ENCODE data around the gene DLG3. TPM values are rescaled to one million over a fixed set of nuclear protein-coding genes. Genes with fewer than 3 reads are reported as not detected.

Gene DLG3
- total RNA-seq, 1 experiment from 2014 or later, result 71.2 TPM

- Histone ChIP-seq H3K9ac (ENCODE audit: extremely low read depth, insufficient read length, low read length) (no peak overlapping the region), H3K56ac (ENCODE audit: insufficient read length, low read depth, low read length) (no peak overlapping the region), H2BK12ac (ENCODE audit: insufficient read length, low read depth, low read length) (no peak overlapping the region), H3K14ac (ENCODE audit: insufficient read depth, low read length) (no peak overlapping the region), H3K27me3 (ENCODE audit: insufficient read depth, low read length) (no peaks in the 10 kb centered on the region), H2AK5ac (ENCODE audit: insufficient read length, low read length) (no peak overlapping the region), H4K8ac (replicated peaks; ENCODE audit: insufficient read length, low read depth, low read length) (no peak overlapping the region), H4K5ac (ENCODE audit: insufficient read length, low read depth, low read length) (no peak overlapping the region), H4K91ac (ENCODE audit: insufficient read length, low read depth, low read length) (no peak overlapping the region), H3K18ac (ENCODE audit: insufficient read length, low read depth, low read length) (no peak overlapping the region), H3K9me3 (ENCODE audit: control insufficient read depth, low read depth, low read length) (peaks cover 23% of the 10 kb centered on the region), H3K79me1 (ENCODE audit: insufficient read depth, low read depth, low read length, poor library complexity, severe bottlenecking) (peaks cover 4% of the 10 kb centered on the region), H3K23ac (ENCODE audit: insufficient read length, low read depth, low read length) (no peak overlapping the region), H3T11ph (ENCODE audit: low read length) (no peak overlapping the region), H2BK120ac (ENCODE audit: low read depth, low read length, poor library complexity, severe bottlenecking) (no peak overlapping the region), H3K4me2 (ENCODE audit: insufficient read depth, insufficient read length, low read length) (no peak overlapping the region), H2BK15ac (ENCODE audit: low read depth, low read length) (no peak overlapping the region), H2AFZ (ENCODE audit: low read length) (no peak overlapping the region), H2BK20ac (ENCODE audit: low read depth, low read length, poor library complexity, severe bottlenecking) (no peak overlapping the region), H4K20me1 (ENCODE audit: control insufficient read depth, insufficient read depth, insufficient read length) (no peaks in the 10 kb centered on the region), H3K23me2 (ENCODE audit: insufficient read length, low read depth, low read length, poor library complexity, severe bottlenecking) (no peaks in the 10 kb centered on the region), H3K4me1 (ENCODE audit: insufficient read depth, low read length) (peaks cover 14% of the 10 kb centered on the region; the same call in 1 of the 2 replicates), H2BK5ac (ENCODE audit: insufficient read length, low read length) (no peak overlapping the region), H3K27ac (ENCODE audit: insufficient read length, low read depth, low read length) (no peak overlapping the region), H3K4ac (ENCODE audit: low read depth, low read length) (no peak overlapping the region), H3K79me2 (ENCODE audit: insufficient read depth, low read length) (peaks cover 2% of the 10 kb centered on the region; the same call in 1 of the 2 replicates)
- Mint-ChIP-seq H3K9me3 (peaks cover 62 to 73% of the 10 kb centered on the region in 2 experiments), H3K4me3 (peak overlapping the region; percentile 7 to 36; a peak in 1 of 5 replicates), H3K36me3 (ENCODE audit: insufficient read depth in 1 of 3, low read depth in 3 of 3) (peaks cover 7 to 34% (median 27%) of the 10 kb centered on the region in 3 experiments), H3K27me3 (ENCODE audit: low read depth) (no peaks in the 10 kb centered on the region), H3K4me1 (peaks cover 75 to 86% of the 10 kb centered on the region in 2 experiments), H3K27ac (peak overlapping the region; percentile 85 to 96 (median 94); a peak in 6 of 7 replicates)
- TF ChIP-seq CTCF (conservative IDR thresholded peaks at IDR 0.05), result no peak
- WGBS (ENCODE audit: extremely low coverage, insufficient read length, low lambda C conversion rate), result no CpG with 5 or more reads among the region's 5 CpGs
- peak; percentile 43 for DNase-seq
These were observed 31.7 kb downstream of the DLG3 start for GRCh38 chrX:70476166-70476933.

Data from H9 (cell line).